ENCODE measurements around the gene SRBD1.
A peak's percentile ranks its signal among the peaks of the same experiment; 100 is the strongest.

The SRBD1 gene

DNA sequence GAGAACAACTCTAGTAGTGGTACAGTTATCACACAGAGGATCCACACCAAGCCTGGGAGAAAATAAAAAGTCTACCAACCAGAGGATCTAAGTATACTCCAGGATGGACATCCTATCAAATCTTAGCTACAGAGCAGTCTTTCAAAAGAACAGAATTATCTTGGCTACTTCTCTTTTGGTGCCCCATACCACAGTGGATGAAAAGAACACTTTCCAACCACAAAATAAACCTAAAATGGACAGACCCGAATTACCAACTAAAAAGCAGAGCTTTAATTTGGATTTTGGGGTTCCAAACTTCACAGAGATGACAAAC lies 116.1 kb downstream of the SRBD1 start:
- no peak overlapping the region for H2BK12ac ChIP-seq (ENCODE audit: low read length in 2 of 2)
- H2BK5ac ChIP-seq (ENCODE audit: low read depth, low read length, poor library complexity, severe bottlenecking), result no peak overlapping the region
- H3K18ac ChIP-seq (ENCODE audit: low read depth in 1 of 2, low read length in 2 of 2), result no peak overlapping the region
- no peak overlapping the region for H3K4ac ChIP-seq (ENCODE audit: low read depth in 1 of 2, low read length in 2 of 2)
- H3K27me3 ChIP-seq (ENCODE audit: control insufficient read depth in 1 of 2, insufficient read depth in 1 of 2, low read length in 2 of 2), result no peaks in the 10 kb centered on the region
- no peak overlapping the region for H3K23ac ChIP-seq (ENCODE audit: low read length in 2 of 2)
- no peak overlapping the region for H3K4me2 ChIP-seq (ENCODE audit: low read length, poor library complexity, severe bottlenecking)
- no peak overlapping the region for H4K8ac ChIP-seq (ENCODE audit: low read length)
- H2BK120ac ChIP-seq (ENCODE audit: low read depth, low read length), result no peak overlapping the region
- no peak for DNase-seq
- no peak overlapping the region for H3K4me3 ChIP-seq (ENCODE audit: insufficient read depth in 1 of 2, low read depth in 1 of 2, low read length in 2 of 2)
- H4K91ac ChIP-seq (ENCODE audit: low read length), result no peak overlapping the region
- no peaks in the 10 kb centered on the region for H3K79me1 ChIP-seq (replicated peaks; ENCODE audit: low read length, poor library complexity, severe bottlenecking)
- 22% methylated on average over 1 of the region's 1 CpG for WGBS
- no peak overlapping the region for H2AFZ ChIP-seq (ENCODE audit: low read depth, low read length)
- no peak overlapping the region for H3K9ac ChIP-seq (ENCODE audit: low read length)
- H3K36me3 ChIP-seq (ENCODE audit: control insufficient read depth in 1 of 2, insufficient read depth in 2 of 2, low read depth in 1 of 2, low read length in 2 of 2), result no peaks in the 10 kb centered on the region
- no peak overlapping the region for H2AK5ac ChIP-seq (ENCODE audit: low read length, severe bottlenecking)
- no peak overlapping the region for H2BK15ac ChIP-seq (ENCODE audit: low read depth, poor library complexity, severe bottlenecking)
- H3K27ac ChIP-seq (ENCODE audit: low read length, poor library complexity, severe bottlenecking), result no peak overlapping the region
- no peak overlapping the region for H3K14ac ChIP-seq (ENCODE audit: low read length in 2 of 2)
- no peaks in the 10 kb centered on the region for H3K9me3 ChIP-seq (ENCODE audit: control insufficient read depth, low read length)
- H3K4me1 ChIP-seq (ENCODE audit: control insufficient read depth, insufficient read depth, low read depth, low read length), result no peaks in the 10 kb centered on the region

DNA sequence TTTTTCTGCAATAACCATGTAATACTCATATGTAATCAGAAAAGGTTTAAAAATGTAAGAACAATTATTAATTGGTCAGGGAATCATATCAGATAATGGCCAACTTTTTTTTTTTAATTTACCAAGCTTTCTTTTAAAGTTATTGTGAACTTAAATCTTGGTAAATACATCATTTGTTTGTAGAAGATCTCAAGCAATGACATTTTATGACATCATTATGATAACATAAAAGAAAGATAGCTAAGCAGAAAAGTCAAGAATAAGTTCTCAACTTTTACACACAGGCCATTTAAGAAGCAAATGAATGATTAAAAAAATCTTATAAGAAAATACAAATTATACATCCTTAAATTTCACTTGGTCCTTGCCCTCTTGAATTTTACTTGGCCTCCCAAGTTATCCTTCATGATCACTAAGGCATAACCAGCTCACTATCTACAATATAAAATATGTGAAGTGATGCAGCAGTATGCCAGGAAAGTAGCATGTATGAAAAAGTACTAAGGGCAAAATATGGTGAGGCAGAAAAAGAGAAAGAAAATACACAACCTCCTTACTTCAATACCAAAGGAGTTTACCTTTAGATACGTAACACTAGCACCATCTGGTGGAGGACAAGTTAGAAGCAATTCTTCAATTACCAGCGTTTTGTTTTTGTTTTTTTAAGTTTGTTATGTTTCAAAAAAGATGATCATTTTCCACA lies 116.6 kb downstream of the SRBD1 start:
- H3K36me3 ChIP-seq (ENCODE audit: control insufficient read depth in 1 of 2, insufficient read depth in 2 of 2, low read depth in 1 of 2, low read length in 2 of 2), result no peaks in the 10 kb centered on the region

DNA sequence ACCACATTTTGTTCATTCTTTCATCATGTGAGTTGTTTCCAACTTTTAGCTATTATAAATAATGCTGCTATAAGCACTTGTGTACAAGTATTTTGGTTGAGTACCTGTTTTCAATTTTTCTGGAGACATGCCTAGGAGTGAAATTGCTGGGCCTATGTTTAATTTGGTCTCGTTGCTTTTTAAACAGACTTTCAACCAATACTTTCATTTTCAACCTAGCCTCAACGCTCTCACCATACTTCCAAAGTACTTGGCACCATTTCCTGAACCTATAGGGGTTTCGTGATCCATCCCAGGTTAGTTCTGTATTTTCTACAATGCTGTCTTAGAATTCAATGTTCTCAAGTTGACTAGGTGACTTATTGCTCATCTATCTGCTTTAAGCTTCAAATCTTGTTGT lies 126.1 kb downstream of the SRBD1 start:
- WGBS, result 100% methylated on average over 2 of the region's 3 CpGs
- H4K8ac ChIP-seq (ENCODE audit: low read length), result no peak overlapping the region
- no peak overlapping the region for H3K23ac ChIP-seq (ENCODE audit: low read length in 2 of 2)
- no peak overlapping the region for H2BK15ac ChIP-seq (ENCODE audit: low read depth, poor library complexity, severe bottlenecking)
- no peak overlapping the region for H2BK5ac ChIP-seq (ENCODE audit: low read depth, low read length, poor library complexity, severe bottlenecking)
- no peak overlapping the region for H2BK120ac ChIP-seq (ENCODE audit: low read depth, low read length)
- no peak overlapping the region for H3K18ac ChIP-seq (ENCODE audit: low read depth in 1 of 2, low read length in 2 of 2)
- H3K4me2 ChIP-seq (ENCODE audit: low read length, poor library complexity, severe bottlenecking), result no peak overlapping the region
- no peak overlapping the region for H2BK12ac ChIP-seq (ENCODE audit: low read length in 2 of 2)
- H3K79me1 ChIP-seq (replicated peaks; ENCODE audit: low read length, poor library complexity, severe bottlenecking), result no peaks in the 10 kb centered on the region
- peaks cover under 1% of the 10 kb centered on the region for H3K9me3 ChIP-seq (ENCODE audit: control insufficient read depth, low read length)
- DNase-seq, result no peak
- no peaks in the 10 kb centered on the region for H3K4me1 ChIP-seq (ENCODE audit: control insufficient read depth, insufficient read depth, low read depth, low read length)
- no peak overlapping the region for H2AK5ac ChIP-seq (ENCODE audit: low read length, severe bottlenecking)
- H3K9ac ChIP-seq (ENCODE audit: low read length), result no peak overlapping the region
- H3K4me3 ChIP-seq (ENCODE audit: insufficient read depth in 1 of 2, low read depth in 1 of 2, low read length in 2 of 2), result no peak overlapping the region
- no peak overlapping the region for H4K91ac ChIP-seq (ENCODE audit: low read length)
- no peak overlapping the region for H3K27ac ChIP-seq (ENCODE audit: low read length, poor library complexity, severe bottlenecking)
- H3K27me3 ChIP-seq (ENCODE audit: control insufficient read depth in 1 of 2, insufficient read depth in 1 of 2, low read length in 2 of 2), result no peaks in the 10 kb centered on the region
- no peak overlapping the region for H3K4ac ChIP-seq (ENCODE audit: low read depth in 1 of 2, low read length in 2 of 2)
- H3K14ac ChIP-seq (ENCODE audit: low read length in 2 of 2), result no peak overlapping the region
- no peaks in the 10 kb centered on the region for H3K36me3 ChIP-seq (ENCODE audit: control insufficient read depth in 1 of 2, insufficient read depth in 2 of 2, low read depth in 1 of 2, low read length in 2 of 2)
- no peak overlapping the region for H2AFZ ChIP-seq (ENCODE audit: low read depth, low read length)

More for the DNA sequence above, 116.6 kb downstream of the SRBD1 start:
- H3K18ac ChIP-seq (ENCODE audit: low read depth in 1 of 2, low read length in 2 of 2), result no peak overlapping the region
- H2AK5ac ChIP-seq (ENCODE audit: low read length, severe bottlenecking), result no peak overlapping the region
- H3K9me3 ChIP-seq (ENCODE audit: control insufficient read depth, low read length), result no peaks in the 10 kb centered on the region
- no peak overlapping the region for H3K14ac ChIP-seq (ENCODE audit: low read length in 2 of 2)
- no peak overlapping the region for H2AFZ ChIP-seq (ENCODE audit: low read depth, low read length)
- H3K4me2 ChIP-seq (ENCODE audit: low read length, poor library complexity, severe bottlenecking), result no peak overlapping the region
- no peaks in the 10 kb centered on the region for H3K79me1 ChIP-seq (replicated peaks; ENCODE audit: low read length, poor library complexity, severe bottlenecking)
- H3K27ac ChIP-seq (ENCODE audit: low read length, poor library complexity, severe bottlenecking), result no peak overlapping the region
- H2BK12ac ChIP-seq (ENCODE audit: low read length in 2 of 2), result no peak overlapping the region
- WGBS, result no CpG with 5 or more reads among the region's 2 CpGs
- no peaks in the 10 kb centered on the region for H3K27me3 ChIP-seq (ENCODE audit: control insufficient read depth in 1 of 2, insufficient read depth in 1 of 2, low read length in 2 of 2)
- H3K4me1 ChIP-seq (ENCODE audit: control insufficient read depth, insufficient read depth, low read depth, low read length), result no peaks in the 10 kb centered on the region
- no peak overlapping the region for H3K4ac ChIP-seq (ENCODE audit: low read depth in 1 of 2, low read length in 2 of 2)
- no peak overlapping the region for H2BK120ac ChIP-seq (ENCODE audit: low read depth, low read length)
- H4K8ac ChIP-seq (ENCODE audit: low read length), result no peak overlapping the region
- H3K23ac ChIP-seq (ENCODE audit: low read length in 2 of 2), result no peak overlapping the region
- no peak overlapping the region for H2BK15ac ChIP-seq (ENCODE audit: low read depth, poor library complexity, severe bottlenecking)
- H3K9ac ChIP-seq (ENCODE audit: low read length), result peak overlapping the region; percentile 37
- no peak overlapping the region for H4K91ac ChIP-seq (ENCODE audit: low read length)
- H3K4me3 ChIP-seq (ENCODE audit: insufficient read depth in 1 of 2, low read depth in 1 of 2, low read length in 2 of 2), result no peak overlapping the region
- H2BK5ac ChIP-seq (ENCODE audit: low read depth, low read length, poor library complexity, severe bottlenecking), result no peak overlapping the region
- DNase-seq, result peak; percentile 63

DNA sequence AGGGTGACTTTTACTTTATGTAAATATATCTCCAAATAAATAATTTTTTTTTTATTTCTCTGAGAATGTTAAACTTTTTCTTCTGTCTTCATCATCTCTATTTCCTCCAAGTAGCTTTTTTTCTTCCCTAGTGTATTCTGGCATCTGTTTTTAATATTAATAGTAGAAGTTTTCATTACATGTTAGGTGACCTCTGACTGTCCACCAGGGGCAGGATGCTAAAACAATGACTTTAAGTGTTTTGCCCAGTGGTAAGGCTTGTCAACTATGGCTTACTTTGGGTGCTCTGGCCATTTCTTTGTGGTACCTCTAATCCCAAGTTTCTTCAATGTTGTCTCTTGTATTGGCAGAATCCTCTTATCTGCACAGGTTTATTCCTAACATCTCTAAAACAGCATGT lies 127.1 kb downstream of the SRBD1 start:
- Histone ChIP-seq H3K4me2 (ENCODE audit: low read length, poor library complexity, severe bottlenecking) (no peak overlapping the region), H3K27ac (ENCODE audit: low read length, poor library complexity, severe bottlenecking) (no peak overlapping the region), H2BK12ac (ENCODE audit: low read length in 2 of 2) (no peak overlapping the region), H4K8ac (ENCODE audit: low read length) (no peak overlapping the region), H3K9me3 (ENCODE audit: control insufficient read depth, low read length) (peaks cover 6% of the 10 kb centered on the region), H2AK5ac (ENCODE audit: low read length, severe bottlenecking) (no peak overlapping the region), H3K9ac (ENCODE audit: low read length) (no peak overlapping the region), H3K36me3 (ENCODE audit: control insufficient read depth in 1 of 2, insufficient read depth in 2 of 2, low read depth in 1 of 2, low read length in 2 of 2) (no peaks in the 10 kb centered on the region), H3K23ac (ENCODE audit: low read length in 2 of 2) (no peak overlapping the region), H2BK15ac (ENCODE audit: low read depth, poor library complexity, severe bottlenecking) (no peak overlapping the region), H3K27me3 (ENCODE audit: control insufficient read depth in 1 of 2, insufficient read depth in 1 of 2, low read length in 2 of 2) (no peaks in the 10 kb centered on the region), H2AFZ (ENCODE audit: low read depth, low read length) (no peak overlapping the region), H3K14ac (ENCODE audit: low read length in 2 of 2) (no peak overlapping the region), H2BK120ac (ENCODE audit: low read depth, low read length) (no peak overlapping the region), H3K4me1 (ENCODE audit: control insufficient read depth, insufficient read depth, low read depth, low read length) (no peaks in the 10 kb centered on the region), H4K91ac (ENCODE audit: low read length) (no peak overlapping the region), H3K18ac (ENCODE audit: low read depth in 1 of 2, low read length in 2 of 2) (no peak overlapping the region), H3K4ac (ENCODE audit: low read depth in 1 of 2, low read length in 2 of 2) (no peak overlapping the region), H3K4me3 (ENCODE audit: insufficient read depth in 1 of 2, low read depth in 1 of 2, low read length in 2 of 2) (no peak overlapping the region), H3K79me1 (replicated peaks; ENCODE audit: low read length, poor library complexity, severe bottlenecking) (peaks cover under 1% of the 10 kb centered on the region), H2BK5ac (ENCODE audit: low read depth, low read length, poor library complexity, severe bottlenecking) (no peak overlapping the region)
- no peak for DNase-seq
